Aorta (tissue), 5 donors: ENCODE data around the gene FGF18. TPM values are rescaled to one million over a fixed set of nuclear protein-coding genes. Genes with fewer than 3 reads are reported as not detected.

Experiments
- ATAC-seq: fragments of 200-7000 bp; cut with Tn5 transposase; one replicate; pipeline ENCODE4 v1.9.1; 2022; ENCODE audit warnings: moderate library complexity; ENCODE audit not compliant: low FRiP score
- DNase-seq, 2 donors: peaks; one replicate each; pipeline ENCODE4 v3.0.0-alpha.2; 2020
- H3K27ac ChIP-seq, 2 donors: one replicate each; pipeline ENCODE4 v1.5.1; 2013; ENCODE audit warnings: low read length in 2 of 2, mild to moderate bottlenecking in 2 of 2, moderate library complexity in 2 of 2, control low read depth in 1 of 2, inconsistent platforms in 1 of 2, low read depth in 1 of 2
- H3K27me3 ChIP-seq, 2 donors: one replicate each; pipeline ENCODE4 v1.6.1; 2013; ENCODE audit warnings: control low read depth in 1 of 2, low read length in 1 of 2, mild to moderate bottlenecking in 1 of 2, moderate library complexity in 1 of 2; ENCODE audit not compliant: insufficient read depth in 2 of 2, control insufficient read depth in 1 of 2
- H3K36me3 ChIP-seq, 2 donors: one replicate each; pipeline ENCODE4 v1.6.1; 2013; ENCODE audit warnings: control low read depth in 1 of 2, low read length in 1 of 2, mild to moderate bottlenecking in 1 of 2; ENCODE audit not compliant: insufficient read depth in 2 of 2, control insufficient read depth in 1 of 2
- H3K4me1 ChIP-seq, 2 donors: one replicate each; pipeline ENCODE4 v1.6.1; 2013; ENCODE audit warnings: low read length in 2 of 2, control low read depth in 1 of 2, mild to moderate bottlenecking in 1 of 2, moderate library complexity in 1 of 2; ENCODE audit not compliant: insufficient read depth in 2 of 2, control insufficient read depth in 1 of 2
- H3K4me3 ChIP-seq, 2 donors: one replicate each; pipeline ENCODE4 v1.5.1; 2013; ENCODE audit warnings: low read length in 2 of 2, control low read depth in 1 of 2, mild to moderate bottlenecking in 1 of 2
- H3K9me3 ChIP-seq: one replicate; pipeline ENCODE4 v1.6.1; 2013; ENCODE audit warnings: mild to moderate bottlenecking, low read length; ENCODE audit not compliant: control insufficient read depth
- WGBS, 2 donors: extraction: QIAGEN DNeasy Blood & Tissue Kit; methylation state at CpG; one replicate each; pipeline ENCODE4 v1.1.7; 2013; 5-methylcytosine and 5-hydroxymethylcytosine counted together
- intact Hi-C, 2 donors: fragments of 100-400 bp; cut with DNase I; formaldehyde crosslinking; loops; one replicate each; pipeline versions ENCODE4 v1.14.2 to v1.15.0; 2022
- polyA plus RNA-seq, 2 donors: library from polyadenylated mRNA; stranded (reverse); fragments of 200-250 nt; gene quantifications; one replicate each; pipeline ENCODE4 v1.2.3, GENCODE V29; 2013
- total RNA-seq, 2 donors: library from RNA; stranded (reverse); fragmentation: NEBNext Ultra II Directional; extraction: Animal tissue kit (Norgen Biotek cat#: 25700); gene quantifications; one replicate each; pipeline ENCODE4 v1.2.1, GENCODE V29; 2021
- donor health status: healthy with polysubstance abuse.
- donor health status: Bipolar disorder and iron deficiency.
- donor health status: DM: no; HTN: no; CAD: no.
- donor health status: DM: no; HTN: no; CAD: no.
- donor health status: DM: yes; HTN: yes; CAD: no.

The FGF18 gene
- total and polyA plus RNA-seq, 4 donors: 2.1 to 15.2 (median 2.9) TPM; not detected in 1

DNA sequence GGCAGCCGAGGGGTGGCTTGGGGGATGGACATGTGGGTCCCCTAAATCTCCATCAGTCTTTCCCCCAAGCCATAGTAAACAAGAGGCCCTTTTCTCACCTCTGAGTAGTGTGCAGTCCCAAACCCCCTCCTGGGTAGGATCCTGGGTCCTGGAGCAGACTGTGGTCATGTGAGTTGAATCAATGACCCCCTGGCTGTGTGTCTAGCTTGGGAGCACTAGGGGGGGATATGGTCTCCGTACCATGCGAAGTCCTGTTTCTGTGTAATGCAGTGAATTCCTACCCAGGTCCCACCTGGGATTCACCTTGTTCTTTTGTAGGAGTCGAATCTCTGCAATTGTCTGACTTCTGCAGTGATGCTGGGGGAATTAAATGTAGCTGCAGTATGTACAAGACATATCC is 66.2 kb downstream of the FGF18 start:
- intact Hi-C loops: loop anchor here (5.0 to 10.0 kb wide), 2 partner anchors 68 to 109 kb away; partner anchors contain the start of gene FGF18 (in 1 of the 2)
- no peak for DNase-seq
- no peak overlapping the region for H3K4me3 ChIP-seq
- no peaks in the 10 kb centered on the region for H3K27me3 ChIP-seq
- no peak for ATAC-seq
- no peaks in the 10 kb centered on the region for H3K9me3 ChIP-seq
- H3K4me1 ChIP-seq: no peaks in the 10 kb centered on the region
- WGBS, 2 donors: 90 to 94% methylated on average over 4 of the region's 4 CpGs
- no peak overlapping the region for H3K27ac ChIP-seq
- no peaks in the 10 kb centered on the region for H3K36me3 ChIP-seq

DNA sequence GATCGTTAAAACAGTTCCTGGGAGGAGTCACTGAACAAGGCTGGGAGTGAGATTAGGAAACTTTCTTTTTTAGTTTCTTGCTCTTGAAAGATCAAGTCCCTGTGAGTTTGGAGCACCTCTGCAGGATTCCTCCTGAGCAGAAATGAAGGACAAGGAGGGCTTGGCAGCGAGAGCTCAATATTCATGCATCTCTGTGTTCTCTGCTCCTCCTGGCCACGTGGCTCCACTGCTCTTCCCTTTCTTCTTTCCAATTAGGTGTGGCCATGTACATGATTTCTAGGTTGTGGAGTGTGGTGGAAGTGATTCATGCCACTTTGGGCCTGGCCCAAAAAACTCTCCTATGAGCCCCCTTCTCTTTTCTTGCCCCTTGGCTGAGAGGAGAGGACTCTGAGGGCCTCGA is 67.2 kb downstream of the FGF18 start:
- H3K4me1 ChIP-seq: no peaks in the 10 kb centered on the region
- no peak for DNase-seq
- H3K36me3 ChIP-seq: no peaks in the 10 kb centered on the region
- ATAC-seq: no peak
- no peak overlapping the region for H3K27ac ChIP-seq
- no peak overlapping the region for H3K4me3 ChIP-seq
- intact Hi-C loops: loop anchor here (5.0 to 10.0 kb wide), 2 partner anchors 69 to 108 kb away; partner anchors contain the start of gene FGF18 (in 1 of the 2)
- WGBS, 2 donors: 90 to 95% methylated on average over 4 of the region's 4 CpGs
- H3K27me3 ChIP-seq: no peaks in the 10 kb centered on the region
- H3K9me3 ChIP-seq: no peaks in the 10 kb centered on the region

DNA sequence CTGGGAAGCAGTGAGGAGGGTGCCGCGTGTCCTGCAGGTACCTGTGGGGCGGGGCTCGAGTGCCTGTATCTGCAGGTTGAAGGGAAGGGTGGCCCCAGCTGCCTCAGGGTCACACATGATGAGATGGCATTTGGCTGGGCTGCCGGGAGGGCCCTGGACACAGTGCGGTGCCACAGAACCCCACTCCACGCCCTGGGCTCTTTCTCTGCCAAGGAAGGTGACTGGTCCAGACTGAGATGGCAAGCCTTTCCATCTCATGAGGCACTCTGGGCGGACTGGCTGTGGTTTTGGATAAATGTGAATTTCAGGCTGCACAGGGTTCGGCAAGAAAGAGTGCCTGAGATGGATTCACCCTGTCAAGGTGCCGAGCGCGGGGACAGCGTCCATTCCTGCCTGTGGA is 69.4 kb downstream of the FGF18 start:
- 90 to 93% methylated on average over 13 of the region's 13 CpGs for WGBS, 2 donors
- Histone ChIP-seq H3K4me1 (no peaks in the 10 kb centered on the region), H3K27me3 (no peaks in the 10 kb centered on the region), H3K9me3 (no peaks in the 10 kb centered on the region), H3K4me3 (no peak overlapping the region), H3K36me3 (no peaks in the 10 kb centered on the region), H3K27ac (no peak overlapping the region)
- intact Hi-C loops: loop anchor here (5.0 to 10.0 kb wide), 2 partner anchors 72 to 106 kb away; partner anchors contain the start of gene FGF18 (in 1 of the 2)
- DNase-seq: no peak
- no peak for ATAC-seq

DNA sequence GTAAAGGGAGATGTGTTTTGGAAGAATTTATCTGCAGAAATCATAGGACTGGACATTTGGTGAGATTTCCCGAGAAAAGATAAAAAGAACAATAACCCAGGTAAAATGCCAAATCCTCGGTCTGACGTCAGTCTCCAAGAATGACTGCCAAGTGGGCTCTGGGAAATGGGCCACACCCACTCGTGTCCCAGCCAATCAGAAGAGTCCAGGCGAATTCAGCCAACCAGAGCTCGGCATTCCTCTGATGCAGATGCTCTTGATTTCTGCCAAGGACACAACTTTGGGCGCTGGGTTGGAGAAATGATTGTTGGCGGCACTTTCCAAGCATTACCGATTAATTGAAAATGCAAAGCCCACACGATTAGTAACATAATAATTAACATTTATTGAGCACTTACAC is 73.3 kb downstream of the FGF18 start:
- H3K4me1 ChIP-seq: peaks cover 0 to 2% of the 10 kb centered on the region in 2 donors
- H3K9me3 ChIP-seq: no peaks in the 10 kb centered on the region
- H3K4me3 ChIP-seq: no peak overlapping the region
- WGBS, 2 donors: 70 to 78% methylated on average over 10 of the region's 10 CpGs
- no peaks in the 10 kb centered on the region for H3K36me3 ChIP-seq
- intact Hi-C loops: loop anchor here in 1 of 2 donors (5.0 kb wide), 1 partner anchor 40 kb away; no protein-coding TSS in a partner anchor
- ATAC-seq: no peak
- no peak overlapping the region for H3K27ac ChIP-seq
- H3K27me3 ChIP-seq: no peaks in the 10 kb centered on the region
- no peak for DNase-seq

DNA sequence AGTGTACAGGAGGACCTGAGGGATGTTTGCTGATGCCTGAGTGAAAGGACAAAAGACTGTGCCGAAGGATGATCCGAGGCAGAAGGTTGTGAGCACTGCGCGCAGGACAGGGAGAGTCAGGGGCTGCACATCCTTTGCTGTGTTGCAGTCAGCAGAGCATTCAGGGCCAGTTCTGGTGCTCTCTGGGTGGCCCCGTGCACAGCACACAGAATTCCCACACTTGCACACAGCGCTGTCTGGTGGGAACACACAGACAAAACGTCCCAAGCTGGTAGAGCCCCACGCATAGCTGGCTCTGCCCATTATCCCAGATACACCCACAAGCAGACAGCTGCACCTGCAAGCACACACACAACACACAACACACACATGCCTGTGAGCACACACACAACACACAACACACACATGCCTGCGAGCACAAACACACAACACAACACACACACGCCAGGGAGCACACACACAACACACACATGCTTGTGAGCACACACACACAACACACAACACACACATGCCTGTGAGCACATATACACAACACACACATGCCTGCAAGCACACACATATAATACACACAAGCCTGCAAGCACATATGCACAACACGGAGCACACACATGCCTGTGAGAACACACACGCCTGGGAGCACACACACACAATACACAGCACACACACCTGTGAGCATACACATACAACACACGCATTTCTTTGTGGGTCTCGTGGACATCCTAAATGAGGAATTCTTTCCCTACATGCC is 74.4 kb downstream of the FGF18 start:
- Histone ChIP-seq H3K9me3 (no peaks in the 10 kb centered on the region), H3K27ac (peak overlapping the region; percentile 63 to 94), H3K4me1 (peaks cover 0 to 2% of the 10 kb centered on the region in 2 donors), H3K4me3 (no peak overlapping the region), H3K27me3 (no peaks in the 10 kb centered on the region), H3K36me3 (no peaks in the 10 kb centered on the region)
- intact Hi-C loops: loop anchor here in 1 of 2 donors (5.0 kb wide), 1 partner anchor 42 kb away; no protein-coding TSS in a partner anchor
- ATAC-seq (no peak), DNase-seq (no peak)
- WGBS, 2 donors: 74 to 76% methylated on average over 14 of the region's 14 CpGs

DNA sequence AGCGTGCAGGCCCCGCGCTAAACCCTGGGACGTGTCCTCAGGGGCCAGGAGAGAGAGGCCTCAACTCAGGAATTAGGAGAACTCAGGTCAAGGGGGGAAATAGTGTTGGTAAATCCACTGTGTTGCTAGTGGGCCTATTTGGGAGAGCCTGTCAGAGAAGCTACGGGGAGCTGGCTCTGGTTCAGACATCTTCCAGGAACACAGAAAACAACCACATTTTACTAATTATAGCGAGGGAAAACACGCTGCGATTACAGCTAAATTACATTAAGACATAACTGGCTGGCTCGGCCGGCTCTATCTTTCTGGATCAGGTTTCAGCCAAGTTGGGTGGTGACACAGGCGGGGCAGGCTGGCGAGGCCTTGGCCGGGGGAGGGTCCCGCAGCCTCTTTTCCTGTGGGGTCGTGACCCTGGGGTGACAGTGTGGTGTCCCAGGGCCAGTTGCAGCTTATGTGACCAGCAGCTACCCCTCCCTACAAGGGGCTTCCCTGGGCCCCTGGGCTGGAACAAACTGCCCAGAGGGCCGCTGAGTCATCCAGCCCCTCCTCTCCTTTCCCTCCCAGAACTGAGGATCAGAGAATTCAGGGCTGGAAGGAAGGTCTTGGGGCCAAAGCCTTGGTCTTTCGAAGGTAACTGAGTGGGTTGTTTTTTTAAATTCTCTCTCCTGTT is 75.1 kb downstream of the FGF18 start:
- H3K4me3 ChIP-seq: no peak overlapping the region
- H3K27me3 ChIP-seq: no peaks in the 10 kb centered on the region
- intact Hi-C loops: loop anchor here in 1 of 2 donors (5.0 kb wide), 1 partner anchor 42 kb away; no protein-coding TSS in a partner anchor
- peak overlapping the region; percentile 63 to 94 for H3K27ac ChIP-seq
- DNase-seq (peak; percentile 85 to 90), ATAC-seq (peak; percentile 91)
- no peaks in the 10 kb centered on the region for H3K9me3 ChIP-seq
- no peaks in the 10 kb centered on the region for H3K36me3 ChIP-seq
- peaks cover 0 to 2% of the 10 kb centered on the region in 2 donors for H3K4me1 ChIP-seq
- 1 to 3% methylated on average over 17 of the region's 17 CpGs for WGBS, 2 donors

DNA sequence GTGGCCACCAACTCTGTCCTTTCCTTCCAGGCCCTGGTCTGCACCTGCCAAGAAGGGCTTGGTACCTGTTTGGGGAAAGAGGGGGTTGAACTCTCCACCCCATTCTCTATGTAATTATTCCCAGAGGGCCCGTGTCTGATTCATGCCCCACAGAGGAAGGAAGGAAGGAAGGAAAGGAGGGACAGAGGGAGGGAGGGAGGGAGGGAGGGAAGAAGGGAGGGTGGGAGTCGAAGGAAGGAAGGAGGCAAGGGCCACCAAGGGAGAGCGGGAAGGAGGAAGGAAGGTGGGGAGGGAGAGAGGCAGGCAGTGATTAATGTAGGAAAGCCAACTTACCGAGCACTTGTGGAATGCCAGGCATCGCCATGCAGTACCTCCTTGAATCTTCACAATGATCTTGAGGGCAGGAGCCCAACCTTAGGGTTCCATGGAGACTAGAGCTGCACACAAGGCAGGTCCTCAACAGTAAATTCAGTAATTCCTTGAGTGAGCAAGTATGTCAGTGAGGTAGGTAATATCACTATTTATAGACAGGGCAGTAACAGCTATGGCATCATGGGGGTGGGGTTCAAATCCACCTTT is 75.8 kb downstream of the FGF18 start:
- intact Hi-C loops: no loop called here
- H3K36me3 ChIP-seq: no peaks in the 10 kb centered on the region
- WGBS, 2 donors: 22 to 34% methylated on average over 5 of the region's 5 CpGs
- ATAC-seq (peak; percentile 40), DNase-seq (no peak)
- H3K4me1 ChIP-seq: peaks cover 0 to 2% of the 10 kb centered on the region in 2 donors
- H3K27ac ChIP-seq: peak overlapping the region; percentile 63 to 94
- H3K4me3 ChIP-seq: no peak overlapping the region
- H3K9me3 ChIP-seq: no peaks in the 10 kb centered on the region
- no peaks in the 10 kb centered on the region for H3K27me3 ChIP-seq

DNA sequence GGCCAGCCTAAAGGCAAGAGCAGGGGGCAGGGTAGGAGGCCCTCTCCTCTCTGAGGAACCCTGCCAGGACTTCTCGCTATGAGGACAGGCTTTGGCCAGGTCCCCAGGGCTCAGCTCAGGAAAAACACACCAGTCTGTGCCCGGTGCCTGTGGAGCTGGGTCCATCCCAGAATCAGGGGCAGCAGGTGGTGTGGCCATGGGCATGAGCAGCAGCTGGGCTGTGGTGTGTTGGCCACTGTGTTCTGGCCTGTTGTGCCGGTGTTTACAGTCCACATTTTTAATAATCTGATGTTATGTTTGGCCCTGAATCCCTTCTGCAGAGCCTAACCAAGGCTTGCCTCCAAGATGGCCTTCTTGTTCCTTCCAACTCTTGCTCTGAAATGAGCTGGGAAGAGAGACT is 77.0 kb downstream of the FGF18 start:
- H3K9me3 ChIP-seq: no peaks in the 10 kb centered on the region
- no peak for DNase-seq
- H3K27me3 ChIP-seq: no peaks in the 10 kb centered on the region
- no peak overlapping the region for H3K4me3 ChIP-seq
- intact Hi-C loops: no loop called here
- ATAC-seq: peak; percentile 59
- H3K36me3 ChIP-seq: no peaks in the 10 kb centered on the region
- peaks cover 0 to 2% of the 10 kb centered on the region in 2 donors for H3K4me1 ChIP-seq
- 0 to 7% methylated on average over 3 of the region's 3 CpGs for WGBS, 2 donors
- peak overlapping the region; percentile 37 to 78 for H3K27ac ChIP-seq
